HK-2 (cell line): ENCODE measurements around the gene FSTL4.

Source experiments
- DNase-seq: peaks from one replicate; pipeline ENCODE4 v3.0.0-alpha.2; 2018; ENCODE audit not compliant: unreplicated experiment

Gene FSTL4

DNA sequence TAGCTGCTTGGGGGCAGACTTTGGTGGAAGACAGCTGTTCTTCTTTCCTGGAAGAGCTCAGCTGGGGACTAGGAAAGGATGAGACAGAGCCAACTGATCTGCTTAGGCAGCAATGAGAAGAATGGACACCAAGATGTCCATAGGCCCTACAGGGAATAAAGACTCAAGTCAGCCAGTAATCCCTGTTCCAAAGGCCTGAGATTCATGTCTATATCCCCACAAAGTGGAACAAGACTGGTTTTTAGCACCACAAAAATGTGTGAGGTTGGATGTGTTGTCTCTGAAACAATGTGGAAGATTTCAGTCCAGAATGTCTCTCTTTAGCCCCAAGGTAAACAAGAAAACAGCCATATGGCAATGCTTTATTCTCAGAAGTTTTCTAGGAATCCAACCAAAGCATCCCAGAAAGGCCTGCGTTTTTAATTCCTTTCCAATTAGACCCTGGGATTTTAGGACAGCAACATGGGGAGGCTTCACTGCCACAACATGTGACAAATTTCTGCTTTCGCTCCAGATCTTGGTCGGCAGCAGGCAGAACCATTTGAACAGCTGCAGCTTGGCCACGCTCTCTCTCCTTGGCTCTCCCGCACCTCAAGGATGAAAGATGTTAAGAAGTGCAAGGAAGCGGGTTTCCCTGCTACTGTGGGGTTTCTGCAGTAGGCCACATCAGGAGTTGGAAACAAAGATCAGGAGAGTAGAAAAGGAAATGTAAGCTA is 245.1 kb downstream of the FSTL4 start:
- DNase-seq: no peak

DNA sequence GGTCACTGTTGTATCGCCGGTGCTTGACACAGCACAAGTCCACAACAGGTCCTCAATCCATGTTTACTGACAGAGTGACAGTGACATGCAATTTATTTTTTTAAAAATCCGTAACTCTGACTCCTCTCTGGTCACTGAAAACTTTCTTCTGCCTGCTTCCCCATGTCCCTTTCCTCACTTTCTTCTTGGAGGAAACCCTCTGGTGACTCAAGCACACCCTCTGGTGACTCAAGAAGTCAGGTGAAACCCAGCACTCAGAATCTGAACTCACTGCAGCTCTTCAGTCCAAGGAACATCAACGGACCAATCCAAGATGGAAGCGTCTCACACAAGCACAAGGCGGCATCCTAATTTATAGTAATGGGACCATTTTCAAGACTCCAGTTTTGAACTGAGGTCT is 245.9 kb downstream of the FSTL4 start:
- no peak for DNase-seq

- DNase-seq: no peak
Measured at GRCh38 chr5:133365738-133366137, 246.6 kb downstream of the FSTL4 start.

DNA sequence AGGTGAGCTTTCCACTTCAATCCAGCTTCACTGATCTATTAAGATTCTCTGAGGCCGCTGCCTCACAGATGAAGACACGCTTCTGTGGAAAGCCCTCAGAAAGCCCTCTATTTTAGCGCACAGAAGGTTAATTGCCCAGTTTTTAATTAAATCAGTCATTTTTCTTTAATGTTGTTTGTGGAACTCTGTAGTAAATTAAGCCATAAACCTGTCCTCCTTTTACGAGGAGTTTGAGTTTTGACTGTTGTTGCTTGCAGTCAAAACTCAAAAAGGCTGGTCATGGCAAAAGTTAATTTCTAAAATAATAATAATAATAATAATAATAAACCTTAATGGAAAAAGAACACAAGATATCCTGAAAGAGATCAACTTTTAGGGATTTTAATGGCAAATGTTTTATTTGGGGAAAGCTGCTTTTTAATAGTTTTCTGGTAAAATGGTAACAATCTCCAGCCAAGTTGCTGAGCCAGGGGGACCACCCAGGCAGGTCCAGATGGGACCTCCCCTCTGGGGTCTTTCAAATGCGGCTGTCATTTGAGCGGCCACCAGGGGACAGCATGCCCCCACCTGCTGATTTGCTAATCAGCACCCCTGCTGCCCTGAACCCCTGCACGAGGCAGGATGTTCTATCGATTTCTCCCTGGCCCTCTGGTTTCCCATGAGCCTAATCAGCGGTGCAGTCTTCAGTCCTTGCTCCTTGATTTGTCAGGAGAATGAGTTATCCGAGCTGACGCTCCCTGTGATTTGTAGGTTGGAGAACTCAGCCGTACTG is 247.2 kb downstream of the FSTL4 start:
- no peak for DNase-seq

DNA sequence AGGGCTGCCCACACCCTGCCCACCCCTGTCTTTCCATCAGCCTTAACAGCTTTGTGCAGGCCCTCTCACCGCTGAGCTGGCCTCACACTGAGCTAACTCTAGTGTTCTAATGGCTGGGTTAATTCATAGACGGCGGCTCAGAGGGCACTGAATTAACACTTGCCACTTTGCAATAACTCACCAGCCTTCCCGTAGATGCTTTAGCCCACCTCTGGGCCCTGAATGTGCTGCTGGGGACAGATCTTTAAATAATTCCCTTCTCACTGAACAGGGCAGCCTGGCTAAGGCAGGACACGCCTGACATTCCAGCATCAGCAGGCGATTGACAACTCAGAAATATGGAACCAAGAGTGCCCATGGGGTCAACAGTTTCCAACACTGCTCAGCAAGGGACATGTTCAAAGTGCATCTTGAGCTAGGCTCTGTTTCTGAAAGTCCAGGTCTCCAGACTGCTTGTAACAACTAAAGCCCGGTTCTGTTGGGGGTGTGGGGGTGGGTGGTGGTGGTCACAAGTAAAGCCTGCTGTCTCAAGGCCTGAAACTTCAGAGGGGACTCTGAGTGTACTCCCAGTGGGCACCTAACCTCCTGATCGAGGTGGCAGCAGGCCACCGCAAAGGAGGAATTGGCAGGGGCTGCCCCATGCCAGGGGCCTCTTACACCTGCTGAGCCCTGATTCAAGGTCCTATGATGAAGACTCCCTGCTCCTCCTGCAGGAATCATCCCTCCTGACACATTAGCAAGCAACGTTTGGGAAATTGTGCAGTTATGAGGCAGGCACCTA is 248.3 kb downstream of the FSTL4 start:
- DNase-seq: no peak

GRCh38 chr5:133362438-133362837 is 249.9 kb downstream of the FSTL4 start:
- no peak for DNase-seq

DNA sequence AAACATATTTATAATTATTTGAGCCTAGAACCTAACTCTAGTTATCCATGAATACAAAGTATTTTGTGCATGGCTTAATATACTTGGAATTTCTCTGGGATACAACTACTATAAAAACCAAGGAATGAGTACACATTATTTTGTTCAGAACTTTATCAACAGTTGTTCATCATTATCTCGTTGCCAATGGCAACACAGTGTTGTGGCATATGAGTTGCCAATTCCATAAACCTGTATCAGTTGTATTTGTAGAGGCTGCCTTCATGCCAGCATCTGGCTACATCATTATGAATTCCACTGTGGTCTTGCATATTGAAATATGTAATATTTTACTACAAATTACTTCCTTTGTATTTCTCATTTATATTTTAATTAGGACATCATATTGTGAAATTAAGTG is 250.4 kb downstream of the FSTL4 start:
- DNase-seq: no peak

DNA sequence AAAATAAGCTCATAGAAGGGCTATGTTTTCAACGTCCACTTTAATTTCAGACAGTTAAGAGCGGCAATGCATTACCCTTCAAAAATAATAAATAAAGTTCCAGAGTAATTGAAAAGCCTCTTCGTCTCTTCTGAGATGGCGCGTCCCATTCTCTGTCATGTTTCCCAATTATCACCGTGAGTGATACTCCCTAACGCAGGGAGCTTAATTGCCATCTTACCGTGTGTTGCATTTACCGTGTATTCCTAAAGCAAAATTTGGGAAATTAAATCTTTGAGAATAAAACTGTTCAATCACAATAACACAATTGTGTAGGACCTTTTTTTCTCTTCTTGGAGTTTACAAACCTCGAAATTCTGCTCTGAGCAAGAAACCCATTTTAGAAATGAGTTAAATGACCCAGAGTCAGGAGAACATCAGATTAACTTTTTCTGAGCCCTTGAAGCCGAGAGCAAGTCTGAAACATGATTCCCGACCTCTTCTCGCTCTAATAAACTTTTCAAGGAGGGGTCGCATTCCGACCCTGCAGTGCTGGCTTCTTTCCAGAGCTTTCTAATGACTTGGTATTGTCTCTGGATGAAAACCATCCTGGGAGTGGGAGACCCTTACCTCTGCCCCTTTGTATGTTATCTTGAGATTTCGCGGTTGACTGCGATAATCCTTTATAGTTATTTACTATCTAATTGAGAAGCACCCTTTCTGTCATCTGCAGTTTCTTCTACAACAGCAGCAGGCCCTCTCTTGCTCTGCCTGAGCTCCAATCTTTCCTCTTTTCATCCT is 251.5 kb downstream of the FSTL4 start:
- no peak for DNase-seq

DNA sequence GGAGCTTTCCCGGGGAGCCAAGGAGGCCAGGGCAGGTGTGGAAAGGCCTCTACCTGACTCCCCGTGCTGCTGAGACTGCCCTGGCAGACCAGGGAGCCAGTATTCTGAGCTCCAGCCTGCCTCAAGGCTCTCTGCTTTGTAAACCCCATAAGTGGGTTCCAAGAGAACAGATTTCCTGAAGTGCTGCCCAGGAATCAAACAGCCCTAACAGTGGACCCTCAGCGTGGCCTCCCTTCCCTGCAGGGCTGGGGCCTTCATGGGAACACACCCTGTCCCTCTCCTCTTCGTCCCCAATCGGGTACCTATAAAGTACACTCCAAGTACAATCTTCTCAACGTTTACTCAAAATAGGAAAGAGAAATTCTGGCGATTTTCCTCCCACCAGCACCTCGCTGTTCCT is 252.5 kb downstream of the FSTL4 start:
- no peak for DNase-seq

GRCh38 chr5:133358271-133358670 is 254.1 kb downstream of the FSTL4 start:
- no peak for DNase-seq

GRCh38 chr5:133357758-133358157 is 254.6 kb downstream of the FSTL4 start:
- no peak for DNase-seq

GRCh38 chr5:133356984-133357421 is 255.3 kb downstream of the FSTL4 start:
- no peak for DNase-seq

DNA sequence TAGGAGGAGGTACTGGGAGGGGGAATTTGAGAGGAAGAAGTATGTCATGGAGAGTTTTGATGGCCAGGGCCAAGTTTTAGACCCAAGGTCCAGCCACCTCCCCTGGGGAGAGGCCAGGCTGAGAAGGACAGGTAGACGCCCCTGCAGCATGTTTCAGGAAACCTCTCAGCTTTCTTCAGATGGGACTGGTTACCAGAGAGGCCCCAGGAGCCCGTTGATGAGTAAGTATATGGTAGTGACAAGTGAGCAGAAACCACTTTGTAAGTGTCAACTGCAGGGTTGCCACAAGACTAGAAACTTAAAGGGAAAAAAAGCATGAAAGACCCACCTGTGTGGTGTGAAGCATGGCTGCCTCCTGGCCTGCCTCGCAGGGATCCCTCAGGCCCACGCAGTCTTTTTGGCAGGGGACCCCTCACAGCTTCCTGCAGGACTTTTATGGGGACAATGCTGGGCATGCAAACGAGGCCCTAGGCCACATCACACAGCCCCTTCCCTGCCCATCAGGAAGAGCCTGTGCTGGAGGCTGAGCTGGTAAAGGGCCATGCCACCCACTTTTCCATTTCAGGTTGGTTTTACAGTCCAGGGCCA is 255.9 kb downstream of the FSTL4 start:
- DNase-seq: no peak

DNA sequence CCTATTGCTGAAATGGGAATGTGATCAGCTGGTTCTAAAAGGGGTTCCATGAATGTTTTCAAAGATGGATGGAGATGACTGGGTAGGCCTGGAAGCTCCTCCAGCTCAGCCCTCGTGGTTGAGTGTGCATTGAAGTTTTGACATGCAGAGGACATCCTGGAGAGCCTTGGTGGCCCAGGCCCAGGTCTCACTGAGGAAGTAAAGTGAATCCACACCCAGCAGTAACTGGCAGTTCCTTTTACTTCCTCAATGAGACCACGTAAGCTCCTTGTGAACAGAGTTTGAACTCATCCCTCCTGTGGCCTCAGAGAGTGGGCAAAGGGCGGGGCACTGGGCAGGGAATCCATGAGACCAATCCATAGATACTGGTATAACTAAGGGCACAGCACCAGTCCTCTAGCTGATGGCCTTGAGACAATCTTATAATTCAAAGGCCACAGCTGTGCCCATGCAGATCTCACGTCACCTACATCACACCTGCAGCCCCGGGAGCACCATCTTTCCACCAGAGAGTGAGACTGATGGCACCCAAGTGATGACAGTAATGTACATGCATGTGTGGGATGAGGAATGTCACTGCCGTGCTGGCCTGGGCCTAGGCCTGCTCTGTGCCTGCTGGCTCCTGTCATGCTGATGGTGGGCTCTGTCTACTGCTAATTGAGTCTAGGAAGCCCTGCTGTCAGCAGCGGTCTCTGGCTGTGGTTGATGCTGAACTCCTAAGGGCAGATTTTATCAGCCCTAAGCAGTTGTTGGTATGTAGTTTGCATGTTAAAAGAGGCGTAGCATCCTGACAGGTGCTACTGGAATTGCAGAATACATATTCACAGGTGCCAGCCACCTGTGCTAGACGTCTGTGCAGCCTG is 257.8 kb downstream of the FSTL4 start:
- DNase-seq: no peak

DNA sequence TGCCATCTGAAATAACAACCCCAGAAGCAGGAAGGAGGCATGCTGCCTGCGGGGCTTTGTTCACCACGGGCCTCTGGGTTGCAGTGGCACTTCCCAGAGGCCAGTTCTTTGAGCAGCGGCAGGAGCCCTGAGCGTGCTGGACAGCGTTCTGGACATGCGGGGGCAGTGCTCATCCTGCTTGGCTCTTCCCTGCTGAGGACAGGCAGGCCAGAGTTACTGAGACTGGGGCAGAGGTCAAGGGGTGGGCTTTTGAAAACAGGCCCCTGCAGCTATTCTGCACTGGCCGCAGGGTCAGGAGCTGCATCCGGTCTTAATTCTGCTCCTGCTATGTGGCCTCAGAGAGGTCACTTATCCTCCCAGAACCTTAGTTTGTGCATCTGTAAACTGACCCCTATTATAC is 258.6 kb downstream of the FSTL4 start:
- DNase-seq: no peak

DNA sequence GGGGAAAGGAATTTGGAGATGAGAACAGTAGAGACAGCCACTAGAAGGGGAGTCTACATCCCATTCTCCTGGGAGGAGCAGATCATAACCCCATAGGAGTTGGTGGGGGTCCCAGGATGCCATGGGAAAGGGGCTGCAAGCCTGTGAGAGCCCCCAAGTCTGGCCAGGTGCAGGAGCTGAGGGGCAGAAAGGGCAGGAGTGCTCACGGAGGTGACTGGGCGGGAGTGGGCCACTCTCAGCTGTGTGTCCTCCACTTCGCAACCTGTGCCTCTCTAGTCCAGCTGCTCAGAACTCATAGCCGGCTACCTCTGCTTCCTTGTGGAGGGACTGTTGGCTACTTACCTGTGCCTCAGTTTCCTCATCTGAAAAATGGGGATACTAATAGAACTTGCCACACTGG is 263.9 kb downstream of the FSTL4 start:
- no peak for DNase-seq

GRCh38 chr5:133347039-133347438 is 265.3 kb downstream of the FSTL4 start:
- DNase-seq: no peak

DNA sequence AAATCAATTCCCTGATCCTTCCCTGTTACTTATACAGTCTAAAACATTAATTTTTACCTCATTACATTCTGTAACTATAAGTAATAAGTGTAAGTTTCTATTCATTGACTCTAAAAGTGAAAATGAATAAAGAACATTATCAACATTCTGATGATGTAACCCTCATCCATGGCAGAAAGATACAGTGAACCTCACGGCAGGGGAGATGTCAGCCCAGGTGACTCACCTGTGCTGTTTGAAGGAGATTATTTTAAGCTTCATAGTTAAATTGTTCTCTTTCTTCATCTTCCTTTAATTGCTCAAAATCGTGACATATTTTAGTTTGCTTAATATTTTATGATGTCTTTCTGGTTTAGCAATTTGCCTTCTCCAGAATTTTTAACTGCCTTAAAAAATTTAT is 268.1 kb downstream of the FSTL4 start:
- DNase-seq: no peak

DNA sequence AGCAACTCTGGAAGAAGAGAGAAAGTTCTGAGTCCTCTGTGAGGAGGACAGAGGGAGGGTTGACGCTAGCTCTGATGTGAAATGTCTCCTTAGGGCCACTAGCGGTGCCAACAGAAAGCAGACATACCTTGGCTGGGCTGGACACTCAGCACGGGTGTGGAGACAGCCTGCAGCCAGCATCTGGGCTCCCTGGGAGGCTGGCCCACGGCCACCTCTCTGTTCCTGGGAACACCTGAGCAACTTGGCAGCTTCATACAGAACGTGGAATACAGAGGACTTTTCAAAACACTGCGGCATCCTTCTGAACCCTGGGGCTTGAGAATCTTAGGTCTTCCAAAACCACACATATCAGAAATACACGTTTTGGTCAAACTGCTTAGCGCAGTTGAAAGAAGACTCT is 269.1 kb downstream of the FSTL4 start:
- DNase-seq: no peak

GRCh38 chr5:133341915-133342710 is 270.2 kb downstream of the FSTL4 start:
- no peak for DNase-seq
